ENCODE measurements around the gene LAMTOR1.

DNA sequence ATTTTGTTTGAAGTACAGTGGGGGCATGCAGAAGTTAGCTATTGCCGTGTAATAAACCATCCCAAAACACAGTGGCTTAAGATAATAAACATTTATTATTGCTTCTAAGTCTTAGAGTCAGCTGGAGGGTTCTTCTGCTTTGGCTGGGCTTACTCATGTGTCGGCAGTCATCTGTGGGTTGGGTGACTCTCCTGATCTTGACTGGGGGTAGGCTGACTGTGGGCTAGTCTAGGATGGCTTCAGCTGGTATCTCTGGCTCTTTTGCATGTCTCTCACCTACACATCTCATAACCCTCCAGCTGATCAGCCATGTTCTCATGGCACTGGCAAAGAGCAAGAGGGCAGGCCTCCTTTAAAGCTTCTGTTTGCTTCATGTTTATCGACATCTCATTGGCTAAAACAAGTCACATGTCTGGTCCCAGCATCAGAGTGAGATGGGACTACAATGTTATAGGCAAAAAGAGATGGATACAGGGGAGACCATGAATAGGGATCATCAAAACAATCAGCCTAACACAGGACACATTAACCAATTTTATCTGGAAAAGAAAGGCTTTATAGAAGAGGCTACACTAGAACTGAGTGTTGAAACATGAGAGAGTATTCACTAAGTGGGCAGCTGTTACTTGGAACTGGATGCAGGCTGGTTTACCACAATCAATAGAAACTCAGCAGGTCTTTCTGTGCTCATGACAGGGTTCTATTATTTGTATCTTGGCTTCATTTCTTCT, 17.3 kb downstream of the LAMTOR1 start:
- TF ChIP-seq POLR2A (IDR thresholded peaks at IDR 0.05) (no peak), EP300 (IDR thresholded peaks at IDR 0.05) (no peak)
- TF ChIP-seq, protein P1, sequence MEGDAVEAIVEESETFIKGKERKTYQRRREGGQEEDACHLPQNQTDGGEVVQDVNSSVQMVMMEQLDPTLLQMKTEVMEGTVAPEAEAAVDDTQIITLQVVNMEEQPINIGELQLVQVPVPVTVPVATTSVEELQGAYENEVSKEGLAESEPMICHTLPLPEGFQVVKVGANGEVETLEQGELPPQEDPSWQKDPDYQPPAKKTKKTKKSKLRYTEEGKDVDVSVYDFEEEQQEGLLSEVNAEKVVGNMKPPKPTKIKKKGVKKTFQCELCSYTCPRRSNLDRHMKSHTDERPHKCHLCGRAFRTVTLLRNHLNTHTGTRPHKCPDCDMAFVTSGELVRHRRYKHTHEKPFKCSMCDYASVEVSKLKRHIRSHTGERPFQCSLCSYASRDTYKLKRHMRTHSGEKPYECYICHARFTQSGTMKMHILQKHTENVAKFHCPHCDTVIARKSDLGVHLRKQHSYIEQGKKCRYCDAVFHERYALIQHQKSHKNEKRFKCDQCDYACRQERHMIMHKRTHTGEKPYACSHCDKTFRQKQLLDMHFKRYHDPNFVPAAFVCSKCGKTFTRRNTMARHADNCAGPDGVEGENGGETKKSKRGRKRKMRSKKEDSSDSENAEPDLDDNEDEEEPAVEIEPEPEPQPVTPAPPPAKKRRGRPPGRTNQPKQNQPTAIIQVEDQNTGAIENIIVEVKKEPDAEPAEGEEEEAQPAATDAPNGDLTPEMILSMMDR (IDR thresholded peaks at IDR 0.05) = no peak
